C4-2B (cell line): ENCODE measurements around the gene STAB1.

ENCODE experiments used
- ZFX ChIP-seq: fragments of 450-650 bp; IDR thresholded peaks from 2 replicates; pipeline ENCODE4 v1.6.1; 2017
- TF ChIP-seq, protein P1 (sequence below): fragments of 450-650 bp; conservative IDR thresholded peaks from 2 replicates; pipeline ENCODE4 v1.5.1; 2017; ENCODE audit warnings: mild to moderate bottlenecking

GRCh38 chr3:52487788-52488691 lies 7.1 kb upstream of the STAB1 start:
- TF ChIP-seq, protein P1, sequence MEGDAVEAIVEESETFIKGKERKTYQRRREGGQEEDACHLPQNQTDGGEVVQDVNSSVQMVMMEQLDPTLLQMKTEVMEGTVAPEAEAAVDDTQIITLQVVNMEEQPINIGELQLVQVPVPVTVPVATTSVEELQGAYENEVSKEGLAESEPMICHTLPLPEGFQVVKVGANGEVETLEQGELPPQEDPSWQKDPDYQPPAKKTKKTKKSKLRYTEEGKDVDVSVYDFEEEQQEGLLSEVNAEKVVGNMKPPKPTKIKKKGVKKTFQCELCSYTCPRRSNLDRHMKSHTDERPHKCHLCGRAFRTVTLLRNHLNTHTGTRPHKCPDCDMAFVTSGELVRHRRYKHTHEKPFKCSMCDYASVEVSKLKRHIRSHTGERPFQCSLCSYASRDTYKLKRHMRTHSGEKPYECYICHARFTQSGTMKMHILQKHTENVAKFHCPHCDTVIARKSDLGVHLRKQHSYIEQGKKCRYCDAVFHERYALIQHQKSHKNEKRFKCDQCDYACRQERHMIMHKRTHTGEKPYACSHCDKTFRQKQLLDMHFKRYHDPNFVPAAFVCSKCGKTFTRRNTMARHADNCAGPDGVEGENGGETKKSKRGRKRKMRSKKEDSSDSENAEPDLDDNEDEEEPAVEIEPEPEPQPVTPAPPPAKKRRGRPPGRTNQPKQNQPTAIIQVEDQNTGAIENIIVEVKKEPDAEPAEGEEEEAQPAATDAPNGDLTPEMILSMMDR: no peak
- no peak for TF ChIP-seq ZFX
